GM18519 (cell line): Measurements from ENCODE around the gene CCDC138.
"Not testable (repeated sequence)": the region's sequence is repeated elsewhere in the genome, so short reads cannot be mapped to it uniquely, and the experiment has no call there.

Experiments
- ATAC-seq: cut with Tn5 transposase; IDR thresholded peaks from one replicate; pipeline ENCODE4 v1.9.1; 2021; ENCODE audit warnings: mild to moderate bottlenecking, moderate library complexity; ENCODE audit not compliant: unreplicated experiment, low FRiP score

The CCDC138 gene, protein sequence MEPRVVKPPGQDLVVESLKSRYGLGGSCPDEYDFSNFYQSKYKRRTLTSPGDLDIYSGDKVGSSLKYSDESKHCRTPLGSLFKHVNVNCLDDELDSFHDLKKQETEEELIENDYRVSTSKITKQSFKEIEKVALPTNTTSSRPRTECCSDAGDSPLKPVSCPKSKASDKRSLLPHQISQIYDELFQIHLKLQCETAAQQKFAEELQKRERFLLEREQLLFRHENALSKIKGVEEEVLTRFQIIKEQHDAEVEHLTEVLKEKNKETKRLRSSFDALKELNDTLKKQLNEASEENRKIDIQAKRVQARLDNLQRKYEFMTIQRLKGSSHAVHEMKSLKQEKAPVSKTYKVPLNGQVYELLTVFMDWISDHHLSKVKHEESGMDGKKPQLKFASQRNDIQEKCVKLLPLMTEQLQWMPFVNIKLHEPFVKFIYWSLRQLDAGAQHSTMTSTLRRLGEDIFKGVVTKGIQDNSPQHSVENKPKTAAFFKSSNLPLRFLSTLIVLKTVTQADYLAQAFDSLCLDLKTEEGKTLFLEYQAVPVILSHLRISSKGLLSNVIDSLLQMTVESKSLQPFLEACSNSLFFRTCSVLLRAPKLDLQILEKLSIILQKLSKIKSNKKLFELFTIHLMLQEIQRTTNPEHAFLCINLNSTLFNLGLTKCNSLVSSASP

DNA sequence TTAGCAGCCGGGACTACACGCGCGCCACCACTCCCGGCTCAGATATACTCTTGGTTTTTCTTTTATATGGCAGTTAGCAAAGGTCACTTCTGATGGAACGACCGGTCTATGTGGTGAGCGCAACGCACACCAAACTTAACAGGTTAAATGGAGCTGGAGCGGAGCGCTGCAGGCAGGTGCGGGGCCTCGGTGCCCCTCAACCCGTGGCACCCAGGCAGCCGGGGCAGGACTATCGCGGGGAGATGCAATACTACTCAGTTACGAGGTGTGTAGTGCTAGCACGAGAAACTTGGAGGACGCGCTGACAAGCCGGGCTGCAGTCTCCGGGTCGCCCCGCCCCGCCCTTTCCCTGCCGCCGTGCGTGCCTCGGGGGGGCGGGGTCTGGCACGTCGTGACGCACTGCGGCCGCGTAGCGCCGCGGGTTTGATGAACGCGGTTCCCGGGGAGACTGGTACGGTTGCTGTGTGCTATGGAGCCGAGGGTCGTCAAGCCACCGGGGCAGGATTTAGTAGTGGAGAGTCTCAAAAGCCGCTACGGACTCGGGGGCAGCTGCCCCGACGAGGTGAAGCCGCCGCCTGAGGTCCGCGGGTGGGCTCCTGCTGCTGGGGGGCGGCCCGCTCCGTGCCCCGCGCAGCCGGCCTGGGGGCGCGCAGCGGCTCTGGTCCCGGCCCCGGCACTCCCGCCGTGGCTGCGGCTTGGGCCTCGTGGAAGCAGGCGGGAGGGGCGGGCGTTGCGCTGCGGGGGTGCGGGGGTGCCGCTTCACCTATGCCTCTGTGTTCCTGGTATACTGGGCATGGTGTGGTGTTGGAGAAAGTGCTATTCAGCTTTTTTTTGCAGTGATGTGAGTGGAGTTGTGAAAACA, at the start of gene CCDC138:
Gene CCDC138, plus strand, starts transcription at position 418 of the 862 bp plus-strand sequence. Its CDS starts 52 bp downstream, at position 470.
- peak; percentile 92 for ATAC-seq

DNA sequence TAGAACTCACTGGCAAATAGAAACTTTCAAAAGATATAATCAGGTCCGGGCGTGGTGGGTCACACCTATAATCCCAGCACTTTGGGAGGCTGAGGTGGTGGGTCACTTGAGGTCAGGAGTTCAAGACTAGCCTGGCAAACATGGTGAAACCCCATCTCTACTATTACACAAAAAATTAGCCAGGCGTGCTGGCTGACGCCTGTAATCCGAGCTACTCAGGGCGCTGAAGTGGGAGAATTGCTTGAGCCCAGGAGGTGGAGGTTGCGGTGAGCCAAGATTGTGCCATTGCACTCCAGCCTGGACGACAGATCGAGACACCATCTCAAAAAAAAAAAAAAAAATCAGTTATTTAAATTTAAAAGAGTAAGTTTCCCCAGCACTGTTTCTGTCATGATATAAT, 28.6 kb upstream of the CCDC138 start:
- ATAC-seq, result not testable (repeated sequence)

DNA sequence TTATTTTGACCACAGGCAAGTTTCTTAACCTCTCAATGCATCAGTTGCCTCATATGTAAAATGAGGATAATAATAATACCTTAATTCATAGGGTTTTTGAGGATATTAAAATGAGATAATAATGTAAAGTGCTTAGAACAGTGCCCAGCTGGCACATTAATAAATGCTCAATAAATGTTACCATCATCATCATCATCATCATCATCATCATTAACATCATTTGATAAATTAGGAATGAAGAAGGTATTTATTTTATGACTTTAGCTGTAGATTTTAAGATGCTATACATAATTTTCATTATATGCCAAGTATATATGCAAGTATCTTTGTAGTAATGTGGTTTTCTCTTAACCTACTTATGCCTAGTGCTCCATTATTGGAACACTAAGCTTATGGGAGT, 24.0 kb upstream of the CCDC138 start:
- not testable (repeated sequence) for ATAC-seq

DNA sequence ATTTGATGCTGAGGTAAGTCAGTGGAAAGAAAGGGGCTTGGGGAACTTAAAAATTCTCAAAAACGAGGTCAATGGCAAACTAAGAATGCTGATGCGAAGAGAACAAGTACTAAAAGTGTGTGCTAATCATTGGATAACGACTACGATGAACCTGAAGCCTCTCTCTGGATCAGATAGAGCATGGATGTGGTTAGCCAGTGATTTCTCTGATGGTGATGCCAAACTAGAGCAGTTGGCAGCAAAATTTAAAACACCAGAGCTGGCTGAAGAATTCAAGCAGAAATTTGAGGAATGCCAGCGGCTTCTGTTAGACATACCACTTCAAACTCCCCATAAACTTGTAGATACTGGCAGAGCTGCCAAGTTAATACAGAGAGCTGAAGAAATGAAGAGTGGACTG, 19.9 kb upstream of the CCDC138 start:
- not testable (repeated sequence) for ATAC-seq

DNA sequence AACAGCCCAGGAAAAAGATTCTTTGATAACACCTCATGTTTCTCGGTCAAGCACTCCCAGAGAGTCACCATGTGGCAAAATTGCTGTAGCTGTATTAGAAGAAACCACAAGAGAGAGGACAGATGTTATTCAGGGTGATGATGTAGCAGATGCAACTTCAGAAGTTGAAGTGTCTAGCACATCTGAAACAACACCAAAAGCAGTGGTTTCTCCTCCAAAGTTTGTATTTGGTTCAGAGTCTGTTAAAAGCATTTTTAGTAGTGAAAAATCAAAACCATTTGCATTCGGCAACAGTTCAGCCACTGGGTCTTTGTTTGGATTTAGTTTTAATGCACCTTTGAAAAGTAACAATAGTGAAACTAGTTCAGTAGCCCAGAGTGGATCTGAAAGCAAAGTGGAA, 18.7 kb upstream of the CCDC138 start:
- ATAC-seq, result not testable (repeated sequence)

DNA sequence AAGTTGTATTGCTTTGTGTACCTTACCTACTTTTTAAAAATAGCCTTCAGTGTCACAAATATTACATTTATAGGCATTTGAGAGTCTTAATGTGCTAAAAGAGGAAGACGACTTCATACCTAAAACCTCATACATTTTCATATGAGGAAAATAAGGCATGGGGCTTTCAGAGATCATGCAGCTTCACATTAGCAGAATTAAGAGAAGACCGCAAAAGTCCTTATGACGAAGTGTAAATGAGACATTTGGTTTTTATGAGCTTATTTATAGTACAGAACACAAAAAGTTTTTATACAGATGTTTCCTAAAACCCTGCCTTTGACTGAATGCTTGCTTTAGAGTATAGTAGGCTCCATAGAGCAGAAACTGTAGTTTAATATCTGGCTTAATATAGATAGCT, 10.1 kb upstream of the CCDC138 start:
- peak; percentile 86 for ATAC-seq

DNA sequence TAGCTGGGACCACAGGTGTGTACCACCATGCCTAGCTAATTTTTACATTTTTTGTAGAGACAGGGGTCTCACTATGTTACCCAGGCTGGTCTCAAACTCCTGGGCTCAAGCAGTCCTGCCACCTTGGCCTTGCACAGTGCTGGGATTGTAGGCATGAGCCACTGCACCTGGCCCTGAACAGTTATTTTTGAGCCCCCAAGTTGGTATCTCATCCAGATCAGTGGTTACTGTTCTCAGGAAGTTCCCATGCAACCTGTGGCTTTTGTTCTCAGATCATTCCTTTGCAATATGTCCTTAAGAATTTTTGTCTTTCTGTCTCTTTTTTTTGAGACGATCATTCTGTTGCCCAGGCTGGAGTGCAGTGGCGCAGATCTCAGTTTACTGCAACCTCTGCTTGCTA, 7.7 kb upstream of the CCDC138 start:
- no peak for ATAC-seq

DNA sequence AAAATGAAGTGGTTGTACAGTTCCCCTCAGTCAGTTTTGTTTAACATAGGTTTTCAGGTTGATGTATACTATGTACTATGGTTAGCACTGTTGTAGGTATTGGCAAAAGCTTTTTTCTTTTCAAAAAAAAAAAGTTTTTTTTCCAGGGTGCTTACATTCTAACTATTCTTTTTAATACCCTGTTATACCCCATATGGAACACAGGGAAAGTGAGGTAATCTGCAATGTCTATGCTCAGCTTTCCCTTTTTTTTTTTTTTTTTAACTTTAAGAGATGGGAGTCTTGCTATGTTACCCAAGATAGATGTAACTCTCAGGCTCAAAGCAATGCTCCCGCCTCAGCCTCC, 590 bp upstream of the CCDC138 start:
- ATAC-seq, result no peak

DNA sequence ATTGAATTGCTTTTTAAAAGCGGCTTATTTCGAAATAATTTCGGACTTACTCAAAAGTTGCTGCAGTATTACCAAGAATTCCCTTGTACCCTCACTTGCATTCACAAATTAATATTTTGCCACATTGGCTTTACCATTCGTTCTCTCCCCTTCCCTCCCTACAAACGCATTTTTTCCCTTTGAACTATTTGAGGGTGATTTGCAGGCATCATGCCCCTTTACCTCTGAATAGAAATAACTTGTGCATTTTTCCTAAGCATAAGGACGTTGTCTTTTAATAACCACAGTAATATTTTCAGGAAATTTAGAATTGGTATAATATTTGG, 608 bp downstream of the CCDC138 start:
- ATAC-seq, result no peak

DNA sequence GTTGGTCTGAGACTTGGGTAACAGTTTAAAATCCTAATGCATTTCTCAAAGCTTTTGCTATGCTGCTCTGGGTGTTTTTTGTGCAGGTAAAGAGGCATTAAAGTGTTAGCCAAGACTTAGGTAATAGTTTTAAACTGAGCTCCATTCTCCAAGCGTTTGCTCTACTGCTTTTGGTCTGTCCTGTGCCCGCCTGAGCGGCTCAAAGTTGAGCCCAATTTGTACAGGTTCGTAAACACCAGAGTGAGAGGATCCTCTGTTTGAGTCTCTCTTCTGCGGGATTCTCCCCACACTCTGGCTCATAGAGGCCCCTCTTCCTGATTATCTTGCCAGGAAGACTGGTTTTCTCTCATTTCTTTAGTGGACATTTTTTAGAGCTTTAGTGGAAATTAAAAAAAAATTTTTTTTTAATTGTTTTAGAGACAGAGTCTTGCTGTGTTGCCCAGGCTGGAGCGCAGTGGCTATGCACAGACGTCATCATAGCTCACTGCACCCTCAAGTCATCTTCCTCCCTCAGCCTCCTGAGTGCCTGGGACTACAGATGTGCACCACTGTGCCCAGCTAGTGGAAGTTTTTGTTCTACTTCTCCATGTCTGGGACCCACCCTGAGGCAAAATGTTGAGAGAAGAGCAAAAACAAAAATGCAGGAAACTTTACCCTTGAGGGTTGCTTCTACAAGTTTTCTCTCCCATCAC, 16.6 kb downstream of the CCDC138 start:
- no peak for ATAC-seq

DNA sequence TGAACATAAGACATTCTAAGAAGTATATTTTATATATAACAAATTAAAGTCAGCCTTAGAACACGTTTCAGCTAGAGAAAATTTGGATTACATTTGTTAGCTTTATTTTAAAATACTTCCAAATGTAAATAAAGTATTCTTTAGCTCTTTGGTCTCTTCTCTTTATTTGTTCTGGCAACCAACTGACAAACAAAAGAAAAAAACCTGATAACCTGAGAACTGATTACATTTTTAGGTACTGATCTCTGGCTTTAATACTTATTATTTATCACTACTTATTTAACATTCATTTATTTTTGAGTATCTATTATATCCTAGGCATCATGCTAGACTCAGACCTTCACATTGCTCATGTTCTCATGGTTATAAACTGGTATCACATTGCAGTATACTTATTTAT, 18.5 kb downstream of the CCDC138 start:
- ATAC-seq, result no peak

DNA sequence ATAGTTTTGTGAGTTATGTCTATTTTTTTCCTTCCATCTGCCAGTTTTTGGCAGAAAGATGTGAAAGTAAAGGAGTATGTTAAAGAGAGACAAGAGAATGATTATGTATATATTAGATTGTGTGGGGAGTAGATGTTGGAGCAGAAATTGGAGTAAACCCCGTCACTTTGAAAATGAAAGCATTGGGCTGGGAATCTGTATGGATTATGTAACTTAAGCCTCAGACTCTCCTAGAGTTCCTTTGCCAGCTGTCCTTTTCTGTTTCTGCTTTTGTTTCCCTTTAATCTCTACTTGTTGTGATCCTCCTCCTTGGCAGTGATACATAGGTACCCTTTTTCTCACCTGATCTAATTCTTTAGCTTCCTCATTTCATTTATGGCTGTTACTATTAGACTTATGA, 19.2 kb downstream of the CCDC138 start:
- ATAC-seq, result no peak

DNA sequence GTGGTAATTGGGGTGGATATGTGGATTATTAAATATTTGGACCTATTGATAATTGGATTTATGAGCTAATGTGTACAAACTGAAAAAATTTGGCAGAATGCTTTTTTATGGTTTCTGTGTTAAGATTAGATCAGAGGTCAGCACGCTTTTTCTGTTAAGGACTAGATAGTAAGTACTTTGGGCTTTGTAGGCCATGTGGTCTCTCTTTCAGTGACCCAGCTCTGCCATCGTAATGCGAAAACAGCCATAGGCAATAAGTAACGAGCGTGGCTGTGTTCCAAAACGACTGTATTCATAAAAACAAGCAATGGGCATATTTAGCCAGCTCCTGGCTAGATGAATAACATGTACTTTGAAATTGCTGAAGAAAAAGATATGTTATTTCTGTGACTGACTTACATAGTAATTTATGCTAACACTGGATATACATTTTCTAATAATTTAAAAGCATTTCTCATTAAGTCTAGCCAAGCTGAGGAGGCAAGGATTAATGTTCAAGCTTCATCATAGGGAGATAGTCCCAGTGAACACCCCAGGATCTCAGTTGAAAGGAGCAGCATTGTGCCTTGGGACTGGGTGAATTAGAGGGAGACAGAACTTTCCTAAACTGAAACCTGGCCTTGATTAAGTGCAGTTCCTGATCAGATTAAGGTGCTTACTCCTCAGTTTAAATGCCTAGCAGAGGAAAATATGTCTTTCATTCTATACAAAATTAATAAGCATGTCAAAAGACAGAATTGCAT, 20.0 kb downstream of the CCDC138 start:
- no peak for ATAC-seq

DNA sequence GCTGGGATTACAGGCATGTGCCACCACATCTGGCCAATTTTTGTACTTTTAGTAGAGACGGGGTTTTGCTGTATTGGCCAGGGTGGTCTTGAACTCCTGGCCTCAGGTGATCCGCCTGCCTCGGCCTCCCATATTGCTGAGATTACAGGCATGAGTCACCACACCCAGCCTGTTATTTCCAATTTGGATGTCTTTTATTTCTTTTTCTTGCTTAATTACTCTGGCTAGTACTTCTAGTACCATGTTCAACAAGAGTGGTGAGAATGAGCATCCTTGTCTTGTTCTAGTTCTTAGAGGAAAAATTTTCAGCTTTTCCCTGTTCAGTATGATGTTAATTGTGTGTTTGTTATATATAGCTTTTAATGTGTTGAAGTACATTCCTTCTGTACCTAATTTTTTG, 23.4 kb downstream of the CCDC138 start:
- no peak for ATAC-seq

DNA sequence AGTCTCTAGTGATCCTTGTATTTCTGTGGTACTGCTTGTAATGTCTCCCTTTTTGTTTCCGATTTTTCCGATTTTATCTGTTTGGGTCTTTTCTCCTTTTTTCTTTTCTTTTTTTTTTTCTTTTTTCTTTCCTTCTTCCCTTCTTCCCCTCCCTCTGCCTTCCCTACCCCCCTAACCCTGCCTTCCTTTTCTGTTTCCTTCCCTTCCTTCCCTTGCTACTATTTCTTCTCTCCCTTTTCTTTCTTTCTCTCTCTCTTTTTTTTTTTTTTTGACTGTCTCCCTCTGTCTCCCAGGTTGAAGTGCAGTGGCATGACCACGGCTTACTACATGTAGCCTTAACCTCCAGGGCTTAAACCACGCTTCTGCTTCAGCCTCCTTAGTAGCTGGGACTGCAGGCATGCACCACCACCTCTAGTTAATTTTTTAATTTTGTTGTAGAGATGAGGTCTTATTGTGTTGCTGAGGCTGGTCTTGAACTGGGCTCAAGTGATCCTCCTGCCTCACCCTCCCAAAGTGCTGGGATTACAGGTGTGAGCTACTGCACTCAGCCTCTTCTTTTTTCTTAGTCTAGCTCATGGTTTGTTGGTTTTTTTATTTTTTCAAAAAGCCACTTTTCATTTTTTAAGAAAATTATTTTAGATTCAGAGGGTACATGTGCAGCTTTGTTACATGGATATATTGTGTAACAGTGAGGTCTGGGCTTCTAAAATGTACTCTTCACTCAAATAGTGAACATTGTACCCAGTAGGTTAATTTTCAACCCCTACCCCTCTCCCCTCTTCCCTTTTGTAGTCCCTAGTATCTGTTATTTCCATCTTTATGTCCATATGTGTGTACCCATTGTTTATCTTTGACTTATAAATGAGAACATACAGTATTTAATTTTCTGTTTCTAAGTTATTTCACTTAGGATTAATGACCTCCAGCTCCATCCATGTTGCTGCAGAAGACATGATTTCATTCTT, 24.7 kb downstream of the CCDC138 start:
- no peak for ATAC-seq

DNA sequence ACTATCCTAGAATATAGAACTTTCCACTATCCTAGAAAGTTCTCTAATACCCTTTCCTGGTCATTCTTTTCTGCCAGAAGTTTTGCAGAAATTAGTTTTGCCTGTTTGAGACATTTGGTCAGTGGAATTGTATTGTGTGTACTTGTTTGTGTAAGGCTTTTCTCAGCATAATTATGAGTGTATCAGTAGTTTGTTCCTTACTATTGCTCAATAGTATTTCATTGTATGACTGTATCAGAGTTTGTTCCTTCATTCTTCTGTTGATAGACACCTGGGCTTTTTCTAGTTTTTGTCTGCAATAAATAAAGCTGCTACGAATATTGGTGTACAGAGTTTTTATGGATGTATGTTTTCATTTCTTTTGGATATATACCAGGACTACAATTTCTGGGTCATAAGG, 27.2 kb downstream of the CCDC138 start:
- no peak for ATAC-seq

DNA sequence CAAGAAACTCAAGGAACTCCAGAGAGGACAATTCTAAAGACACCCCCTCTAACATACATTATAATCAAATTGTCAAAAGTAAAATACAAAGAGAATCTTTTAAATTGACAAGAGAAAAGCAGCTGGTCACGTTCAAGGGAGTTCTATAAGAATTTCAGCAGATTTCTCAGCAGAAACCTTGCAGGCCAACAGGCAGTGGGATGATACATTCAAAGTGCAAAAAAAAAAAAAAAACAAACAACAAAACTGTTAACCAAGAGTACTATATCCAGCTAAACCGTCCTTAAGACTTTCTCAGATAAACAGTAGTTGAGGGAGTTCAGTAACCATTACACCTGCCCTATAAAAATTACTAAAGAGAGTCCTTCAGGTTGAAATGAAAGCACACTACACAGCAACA, 33.9 kb downstream of the CCDC138 start:
- no peak for ATAC-seq

DNA sequence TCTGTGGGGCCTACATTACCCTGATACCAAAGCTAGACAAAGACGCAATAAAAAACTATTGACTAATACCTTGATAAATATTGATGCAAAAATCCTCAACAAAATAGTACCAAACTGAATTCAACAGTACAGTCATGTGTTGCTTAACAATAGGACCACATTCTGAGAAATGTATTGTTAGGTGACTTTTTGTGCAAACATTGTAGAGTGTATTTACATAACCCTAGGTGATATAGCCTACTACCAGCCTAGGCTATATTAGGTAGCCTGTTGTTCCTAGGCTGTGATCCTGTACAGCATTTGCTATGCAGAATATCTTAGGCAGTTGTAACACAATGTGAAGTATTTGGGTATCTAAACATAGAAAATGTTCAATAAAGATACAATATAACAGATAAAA, 36.7 kb downstream of the CCDC138 start:
- ATAC-seq, result no peak
